Adipocyte (in vitro differentiated cells): Measurements from ENCODE around the gene MAP3K21.

Experiments
- DNase-seq: peaks from one replicate; pipeline ENCODE4 v3.0.0-alpha.2; 2015; ENCODE audit warnings: low read depth
- H3K27me3 ChIP-seq: replicated peaks from 2 replicates; pipeline ENCODE4 v1.7.0; 2013; ENCODE audit warnings: mild to moderate bottlenecking, low read length, moderate library complexity; ENCODE audit not compliant: control insufficient read depth, insufficient read depth
- H3K36me3 ChIP-seq: 2 replicates; pipeline ENCODE4 v1.7.0; 2013; ENCODE audit warnings: low read length, mild to moderate bottlenecking, moderate library complexity; ENCODE audit not compliant: control insufficient read depth, insufficient read depth, severe bottlenecking
- H3K4me1 ChIP-seq: 2 replicates; pipeline ENCODE4 v1.7.0; 2013; ENCODE audit warnings: mild to moderate bottlenecking, low read length, moderate library complexity; ENCODE audit not compliant: control insufficient read depth, insufficient read depth
- H3K4me3 ChIP-seq: 2 replicates; pipeline ENCODE4 v1.7.0; 2013; ENCODE audit warnings: mild to moderate bottlenecking, low read length, moderate library complexity
- H3K9ac ChIP-seq: 2 replicates; pipeline ENCODE4 v1.7.0; 2013; ENCODE audit warnings: mild to moderate bottlenecking, low read length, moderate library complexity
- H3K9me3 ChIP-seq: 2 replicates; pipeline ENCODE4 v1.7.0; 2013; ENCODE audit warnings: mild to moderate bottlenecking, low read length, moderate library complexity; ENCODE audit not compliant: control insufficient read depth

Gene MAP3K21

GRCh38 chr1:233342086-233342485, 14.6 kb downstream of the MAP3K21 start:
- H3K9me3 ChIP-seq, result no peaks in the 10 kb centered on the region
- no peak overlapping the region for H3K9ac ChIP-seq
- DNase-seq, result no peak
- H3K36me3 ChIP-seq, result no peaks in the 10 kb centered on the region
- H3K27me3 ChIP-seq, result peaks cover 11% of the 10 kb centered on the region
- H3K4me3 ChIP-seq, result no peak overlapping the region
- H3K4me1 ChIP-seq, result no peaks in the 10 kb centered on the region

- Histone ChIP-seq H3K4me1 (no peaks in the 10 kb centered on the region), H3K9ac (no peak overlapping the region), H3K4me3 (no peak overlapping the region), H3K9me3 (no peaks in the 10 kb centered on the region), H3K36me3 (no peaks in the 10 kb centered on the region), H3K27me3 (peaks cover 9% of the 10 kb centered on the region)
- DNase-seq, result no peak
These were observed 15.7 kb downstream of the MAP3K21 start for GRCh38 chr1:233343262-233343661.

- Histone ChIP-seq H3K9ac (no peak overlapping the region), H3K4me1 (no peaks in the 10 kb centered on the region), H3K36me3 (no peaks in the 10 kb centered on the region), H3K4me3 (no peak overlapping the region), H3K9me3 (no peaks in the 10 kb centered on the region), H3K27me3 (no peaks in the 10 kb centered on the region)
- no peak for DNase-seq
These were observed 19.8 kb downstream of the MAP3K21 start for GRCh38 chr1:233347338-233347737.

GRCh38 chr1:233349137-233349536, 21.6 kb downstream of the MAP3K21 start:
- H3K27me3 ChIP-seq, result no peaks in the 10 kb centered on the region
- no peak overlapping the region for H3K4me3 ChIP-seq
- no peaks in the 10 kb centered on the region for H3K36me3 ChIP-seq
- H3K4me1 ChIP-seq, result no peaks in the 10 kb centered on the region
- no peaks in the 10 kb centered on the region for H3K9me3 ChIP-seq
- no peak for DNase-seq
- H3K9ac ChIP-seq, result no peak overlapping the region

GRCh38 chr1:233354983-233355382, 27.5 kb downstream of the MAP3K21 start:
- Histone ChIP-seq H3K9me3 (no peaks in the 10 kb centered on the region), H3K9ac (no peak overlapping the region), H3K27me3 (no peaks in the 10 kb centered on the region), H3K36me3 (no peaks in the 10 kb centered on the region), H3K4me1 (no peaks in the 10 kb centered on the region), H3K4me3 (no peak overlapping the region)
- no peak for DNase-seq

GRCh38 chr1:233355841-233356704, 28.5 kb downstream of the MAP3K21 start:
- H3K27me3 ChIP-seq, result no peaks in the 10 kb centered on the region
- DNase-seq, result no peak
- no peak overlapping the region for H3K4me3 ChIP-seq
- no peaks in the 10 kb centered on the region for H3K36me3 ChIP-seq
- H3K9ac ChIP-seq, result no peak overlapping the region
- no peaks in the 10 kb centered on the region for H3K4me1 ChIP-seq
- no peaks in the 10 kb centered on the region for H3K9me3 ChIP-seq

- Histone ChIP-seq H3K9me3 (no peaks in the 10 kb centered on the region), H3K4me3 (no peak overlapping the region), H3K36me3 (no peaks in the 10 kb centered on the region), H3K9ac (no peak overlapping the region), H3K4me1 (no peaks in the 10 kb centered on the region), H3K27me3 (peaks cover 1% of the 10 kb centered on the region)
- DNase-seq, result no peak
These were observed 29.1 kb downstream of the MAP3K21 start for GRCh38 chr1:233356705-233356987.

GRCh38 chr1:233357595-233358397, 30.3 kb downstream of the MAP3K21 start:
- Histone ChIP-seq H3K9ac (no peak overlapping the region), H3K4me3 (no peak overlapping the region), H3K36me3 (no peaks in the 10 kb centered on the region), H3K9me3 (no peaks in the 10 kb centered on the region), H3K4me1 (no peaks in the 10 kb centered on the region), H3K27me3 (peaks cover 11% of the 10 kb centered on the region)
- DNase-seq, result no peak

- Histone ChIP-seq H3K36me3 (no peaks in the 10 kb centered on the region), H3K4me1 (no peaks in the 10 kb centered on the region), H3K9ac (no peak overlapping the region), H3K9me3 (no peaks in the 10 kb centered on the region), H3K27me3 (peaks cover 11% of the 10 kb centered on the region), H3K4me3 (no peak overlapping the region)
- DNase-seq, result no peak
These were observed 31.9 kb downstream of the MAP3K21 start for GRCh38 chr1:233359431-233359830.

GRCh38 chr1:233359905-233360304, 32.4 kb downstream of the MAP3K21 start:
- no peaks in the 10 kb centered on the region for H3K9me3 ChIP-seq
- H3K27me3 ChIP-seq, result peaks cover 11% of the 10 kb centered on the region
- no peaks in the 10 kb centered on the region for H3K4me1 ChIP-seq
- H3K36me3 ChIP-seq, result no peaks in the 10 kb centered on the region
- H3K4me3 ChIP-seq, result no peak overlapping the region
- no peak overlapping the region for H3K9ac ChIP-seq
- DNase-seq, result no peak

- no peaks in the 10 kb centered on the region for H3K4me1 ChIP-seq
- no peak overlapping the region for H3K9ac ChIP-seq
- H3K36me3 ChIP-seq, result no peaks in the 10 kb centered on the region
- H3K4me3 ChIP-seq, result no peak overlapping the region
- H3K9me3 ChIP-seq, result no peaks in the 10 kb centered on the region
- DNase-seq, result no peak
- peaks cover 11% of the 10 kb centered on the region for H3K27me3 ChIP-seq
These were observed 33.1 kb downstream of the MAP3K21 start for GRCh38 chr1:233360525-233361102.
